Measurements from ENCODE around the gene RPS27L.
A peak's percentile ranks its signal among the peaks of the same experiment; 100 is the strongest.

RPS27L gene

DNA sequence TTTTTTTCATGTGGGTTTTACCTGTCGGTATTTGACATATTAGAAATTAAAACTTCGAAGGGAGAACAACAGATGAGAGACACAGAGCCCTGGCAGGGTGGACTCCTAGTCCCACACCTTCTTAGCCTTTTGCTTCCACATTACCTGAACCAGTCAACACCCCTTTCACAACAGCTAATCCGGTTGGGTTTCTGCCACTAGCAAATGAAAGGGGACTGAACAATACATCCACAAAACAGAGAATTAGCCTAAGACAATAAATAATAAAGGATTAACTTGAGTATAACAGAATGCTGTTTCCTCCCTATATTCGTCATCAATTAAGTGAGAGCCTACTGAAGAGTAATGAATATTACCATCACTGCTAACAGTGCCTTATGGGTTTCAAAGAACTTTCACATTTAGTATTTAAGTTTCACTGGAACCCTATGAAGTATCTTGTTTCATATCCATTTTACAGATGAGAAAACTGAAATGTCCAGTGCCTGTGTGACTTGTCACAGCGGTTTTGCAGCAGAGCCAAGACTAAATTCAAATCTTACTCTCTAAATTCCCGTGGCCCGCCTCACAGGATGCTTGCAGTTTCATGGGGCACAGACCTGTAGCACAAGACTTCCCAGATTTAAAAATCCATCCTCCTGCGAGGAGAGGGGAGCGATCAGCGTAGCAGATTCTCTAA, 31.1 kb upstream of the RPS27L start:
- DNase-seq (ENCODE audit: low read depth, low spot score), result no peak

DNA sequence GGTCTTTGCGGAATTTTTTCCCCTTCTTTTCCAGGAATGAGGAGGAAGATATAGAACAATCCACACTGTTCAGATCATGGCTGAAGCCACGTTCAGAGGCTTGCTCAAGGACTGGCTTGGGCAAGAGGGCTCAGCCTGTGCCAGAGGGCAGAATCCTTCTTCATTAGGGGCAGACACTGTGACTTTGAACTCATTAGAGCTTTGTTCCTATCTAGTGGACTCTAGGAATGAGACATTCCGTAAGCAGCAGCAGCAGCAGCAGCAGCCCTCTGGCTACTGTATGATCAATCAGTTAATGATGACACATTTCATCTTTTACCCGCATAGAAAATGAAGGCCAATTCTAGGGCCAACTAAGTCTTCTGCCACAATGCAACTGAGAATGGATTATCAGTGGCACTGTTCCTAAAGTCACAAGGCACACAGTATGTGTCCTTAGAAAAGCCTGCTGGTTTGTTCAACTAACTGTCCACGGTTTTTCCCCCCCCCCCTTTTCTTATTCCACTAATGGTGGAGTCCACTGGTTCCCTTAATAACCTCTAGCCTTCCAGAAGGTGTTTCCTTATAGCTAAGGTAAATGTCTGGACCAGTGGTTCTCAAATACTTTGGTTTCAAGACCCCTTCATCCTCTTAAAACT, 30.4 kb upstream of the RPS27L start:
- DNase-seq (ENCODE audit: low read depth, low spot score), result no peak

DNA sequence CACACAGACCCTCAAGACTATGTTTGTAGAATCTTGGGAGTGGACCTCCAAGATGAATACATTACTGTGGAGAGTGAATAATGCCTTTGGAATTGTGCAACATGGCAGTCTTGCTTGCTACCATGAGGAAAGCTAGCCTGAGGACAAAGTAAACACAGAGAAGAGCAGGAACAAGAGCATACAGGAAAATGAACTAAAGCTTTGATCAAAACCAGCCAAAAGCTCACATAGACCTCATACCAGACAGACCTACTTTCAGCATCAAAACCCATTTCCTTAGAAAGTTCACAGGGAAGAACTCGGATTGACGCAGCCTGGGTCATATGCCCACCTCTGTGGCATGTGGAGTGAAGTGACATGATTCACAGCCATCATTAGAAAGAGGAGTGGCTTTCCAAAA, 28.8 kb upstream of the RPS27L start:
- DNase-seq (ENCODE audit: low read depth, low spot score), result peak; percentile 35

DNA sequence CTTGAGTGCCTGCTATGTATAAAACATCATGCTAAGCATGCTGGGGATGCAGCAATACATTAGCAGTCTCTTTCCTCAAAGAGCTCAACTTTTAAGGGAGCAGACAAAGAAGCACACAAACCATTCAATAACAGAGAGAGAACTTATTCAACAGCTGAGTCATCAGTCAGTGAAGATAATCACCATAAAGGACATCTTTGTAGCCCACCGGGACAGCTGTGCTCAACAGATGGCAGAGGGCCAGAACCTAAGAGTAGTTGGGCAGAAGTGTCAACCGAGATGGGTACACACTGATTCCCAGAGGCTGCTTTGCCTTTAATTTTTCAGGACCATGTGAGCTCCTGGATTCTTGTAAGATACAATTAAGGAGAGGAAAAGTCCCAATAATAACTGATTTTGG, 27.9 kb upstream of the RPS27L start:
- no peak for DNase-seq (ENCODE audit: low read depth, low spot score)

DNA sequence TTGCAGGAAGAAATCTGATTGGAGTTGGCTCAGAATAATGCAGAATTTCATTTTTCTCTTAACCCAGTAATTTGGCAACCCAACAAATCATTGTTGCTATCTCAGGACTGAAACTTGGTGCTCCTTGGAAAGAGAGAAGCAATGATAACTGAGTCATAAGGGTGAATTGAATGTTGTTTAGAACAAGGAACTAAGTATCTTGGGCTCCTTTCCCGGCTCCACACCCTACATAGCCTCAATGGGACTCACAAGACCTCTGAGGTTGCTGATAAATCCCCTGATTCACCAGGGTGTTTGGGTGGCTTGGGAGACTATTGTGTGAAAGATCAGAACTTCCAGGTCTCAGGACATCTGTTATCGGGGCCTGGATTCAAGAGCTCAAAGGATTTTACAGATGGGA, 24.4 kb upstream of the RPS27L start:
- no peak for DNase-seq (ENCODE audit: low read depth, low spot score)

DNA sequence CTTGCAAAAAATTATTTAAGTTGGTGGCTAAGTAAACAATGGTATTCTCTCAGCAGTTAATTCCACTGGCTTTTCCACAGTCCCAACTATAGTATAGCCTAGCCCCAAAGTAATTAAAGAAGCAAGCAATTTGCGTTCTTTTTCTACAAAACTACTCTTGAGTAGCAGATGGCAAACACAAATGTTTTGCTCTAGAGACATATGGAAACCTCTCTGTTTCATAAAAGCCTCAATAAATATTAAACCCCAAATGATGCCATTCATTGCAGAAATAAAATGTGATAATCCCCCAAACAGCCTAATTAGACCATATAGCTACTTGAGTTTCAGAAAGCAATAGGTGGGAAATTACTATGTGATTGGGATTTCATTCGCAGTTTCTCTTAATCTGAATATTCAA, 23.5 kb upstream of the RPS27L start:
- DNase-seq (ENCODE audit: low read depth, low spot score), result no peak

DNA sequence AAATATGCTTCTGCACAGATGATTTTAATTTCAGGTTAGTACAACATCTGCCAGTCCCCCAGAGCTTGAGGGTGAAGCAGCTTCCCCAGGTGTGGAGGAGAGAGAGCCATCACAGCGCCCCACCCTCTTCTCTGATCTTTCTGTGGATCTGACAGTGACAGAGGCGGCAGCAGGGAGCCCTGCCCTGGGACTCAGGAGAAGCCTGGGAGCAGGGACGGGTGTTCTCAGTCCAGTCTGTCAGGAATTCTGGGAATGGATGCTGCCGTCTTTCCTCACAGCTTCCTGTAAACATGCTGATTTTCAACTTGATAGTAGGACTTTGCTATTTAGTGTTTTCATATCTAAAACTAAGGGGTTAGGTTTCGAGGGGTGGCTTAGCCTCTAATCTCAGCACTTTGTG, 20.8 kb upstream of the RPS27L start:
- DNase-seq (ENCODE audit: low read depth, low spot score), result no peak

DNA sequence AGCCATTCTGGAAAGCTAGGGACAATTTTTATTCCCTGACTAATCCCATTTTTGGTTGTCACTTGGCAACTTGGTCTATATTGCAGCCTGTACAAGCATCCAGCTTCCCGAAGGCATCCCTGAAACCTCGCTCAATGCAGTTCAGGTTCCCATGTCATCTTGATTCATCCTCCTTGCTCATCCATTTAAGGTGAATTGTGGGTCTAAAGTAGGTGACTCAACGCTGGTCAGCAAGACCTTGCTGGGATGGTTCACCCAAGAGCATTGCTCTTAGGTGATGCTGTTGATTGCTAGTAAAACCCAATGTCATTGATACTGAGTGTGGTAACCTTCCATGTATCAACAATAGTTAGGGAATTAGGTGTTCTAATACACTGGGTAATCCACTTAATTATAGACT, 19.0 kb upstream of the RPS27L start:
- DNase-seq (ENCODE audit: low read depth, low spot score), result no peak

DNA sequence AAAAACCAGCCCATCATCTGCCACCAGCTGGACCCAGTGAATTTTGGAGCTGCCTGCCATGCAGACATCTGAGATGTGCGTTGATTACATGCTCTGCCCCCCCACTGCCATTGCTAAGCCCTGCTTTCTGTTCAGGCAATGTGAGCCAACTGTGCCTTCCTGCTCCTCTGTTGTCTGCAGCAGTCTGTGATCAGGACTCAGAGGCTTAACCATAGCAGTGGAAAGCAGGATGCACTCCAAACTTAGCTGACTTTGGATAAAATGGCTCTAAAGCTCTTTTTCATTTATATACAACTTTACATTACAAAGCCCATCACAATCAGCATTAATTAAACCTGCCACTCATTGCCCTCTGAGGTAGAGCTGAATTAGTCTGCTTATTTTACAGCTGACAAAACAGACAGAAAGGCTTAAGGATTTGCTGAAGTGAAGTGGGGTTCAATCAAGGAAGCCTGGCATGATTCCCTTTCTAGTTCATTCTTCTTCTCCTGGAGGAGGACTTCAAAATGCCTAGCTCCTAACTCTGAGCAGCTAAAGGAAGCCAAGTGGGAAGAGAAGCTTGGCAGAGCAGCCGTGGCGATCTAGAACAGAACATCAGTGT, 15.7 kb upstream of the RPS27L start:
- peak; percentile 46 for DNase-seq (ENCODE audit: low read depth, low spot score)

DNA sequence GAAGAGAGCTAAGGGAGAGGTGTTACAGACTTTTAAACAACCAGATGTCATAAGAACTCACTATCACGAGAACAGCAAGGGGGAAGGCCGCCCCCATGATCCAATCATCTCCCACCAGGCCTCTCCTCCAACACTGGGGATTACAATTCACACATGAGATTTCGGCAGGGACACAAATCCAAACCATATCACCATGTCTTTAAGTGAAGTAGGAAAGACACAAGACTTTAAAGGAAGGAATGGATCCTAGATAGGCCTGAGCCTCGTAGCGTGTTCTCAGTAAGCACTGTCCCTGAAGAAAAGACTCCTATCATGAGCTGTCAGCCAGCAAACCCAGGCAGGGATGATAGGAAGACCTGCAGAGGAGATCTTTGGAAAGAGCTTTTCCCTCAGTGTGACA, 15.1 kb upstream of the RPS27L start:
- no peak for DNase-seq (ENCODE audit: low read depth, low spot score)

DNA sequence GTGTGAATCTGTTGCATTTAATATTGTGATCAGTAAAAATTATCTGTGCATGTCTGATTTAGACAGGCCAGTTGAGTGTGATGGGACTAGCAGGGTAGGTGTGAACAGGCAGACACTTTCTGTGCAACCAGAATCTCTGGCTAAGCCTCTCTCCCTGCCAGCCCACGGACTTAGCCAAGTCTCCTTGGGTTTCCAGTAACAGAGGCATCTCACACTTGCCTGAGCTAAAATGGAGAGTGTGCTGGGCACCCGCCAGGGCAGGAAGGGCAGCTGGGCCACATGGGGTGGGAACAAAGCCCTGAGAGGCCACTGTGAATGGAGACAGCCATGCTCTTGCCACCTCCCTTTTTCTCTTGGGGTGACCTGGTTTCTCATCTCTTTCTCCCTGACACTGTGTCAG, 12.5 kb upstream of the RPS27L start:
- DNase-seq (ENCODE audit: low read depth, low spot score), result no peak

DNA sequence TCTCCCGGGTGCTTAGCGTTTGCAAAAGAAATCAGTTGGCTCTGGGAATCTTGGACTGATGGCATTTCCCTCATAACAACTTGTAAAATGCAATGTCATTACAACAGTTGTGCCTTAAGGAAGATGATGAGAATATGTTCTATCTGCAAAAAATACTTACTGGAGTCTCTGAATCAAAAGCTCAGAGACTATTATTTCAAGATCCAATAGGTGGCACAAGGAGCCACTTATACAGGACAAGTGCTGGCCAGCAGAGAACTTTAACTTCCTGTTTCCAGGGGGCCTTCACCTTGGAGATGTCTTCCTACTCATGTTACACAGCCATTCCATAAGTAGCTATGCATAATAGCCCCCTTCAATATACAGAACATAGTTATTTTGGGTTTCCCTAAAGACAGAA, 8.9 kb upstream of the RPS27L start:
- no peak for DNase-seq (ENCODE audit: low read depth, low spot score)

DNA sequence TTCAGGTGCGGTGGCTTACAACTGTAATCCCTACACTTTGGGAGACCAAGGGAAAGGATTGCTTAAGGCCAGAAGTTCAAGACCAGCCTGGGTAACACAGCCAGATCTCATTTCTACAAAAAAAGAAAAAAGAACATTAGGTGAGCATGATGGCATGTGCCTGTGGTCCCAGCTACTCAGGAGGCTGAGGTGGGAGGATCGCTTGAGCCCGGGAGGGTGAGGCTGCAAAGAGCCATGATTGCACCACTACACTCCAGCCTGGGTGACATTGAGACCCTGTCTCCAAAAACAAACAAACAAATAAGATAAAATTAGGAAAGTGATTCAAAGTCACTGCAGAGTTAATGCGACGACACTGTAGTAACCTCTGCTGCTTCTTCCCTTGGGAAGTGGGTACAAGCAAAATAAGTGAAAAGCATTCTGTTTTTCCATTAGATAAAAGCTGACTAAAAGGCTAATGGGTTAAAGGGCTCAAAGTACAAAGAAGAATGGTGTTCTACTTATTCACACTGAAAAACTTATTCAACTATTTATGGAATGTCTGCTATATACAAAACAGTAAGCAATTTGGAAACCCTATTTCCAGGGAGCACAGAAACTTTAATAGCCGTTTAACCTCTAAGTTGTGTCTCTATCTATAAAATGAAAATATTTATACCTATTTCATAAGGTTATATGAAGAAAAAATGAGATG, 8.0 kb upstream of the RPS27L start:
- DNase-seq (ENCODE audit: low read depth, low spot score), result no peak

DNA sequence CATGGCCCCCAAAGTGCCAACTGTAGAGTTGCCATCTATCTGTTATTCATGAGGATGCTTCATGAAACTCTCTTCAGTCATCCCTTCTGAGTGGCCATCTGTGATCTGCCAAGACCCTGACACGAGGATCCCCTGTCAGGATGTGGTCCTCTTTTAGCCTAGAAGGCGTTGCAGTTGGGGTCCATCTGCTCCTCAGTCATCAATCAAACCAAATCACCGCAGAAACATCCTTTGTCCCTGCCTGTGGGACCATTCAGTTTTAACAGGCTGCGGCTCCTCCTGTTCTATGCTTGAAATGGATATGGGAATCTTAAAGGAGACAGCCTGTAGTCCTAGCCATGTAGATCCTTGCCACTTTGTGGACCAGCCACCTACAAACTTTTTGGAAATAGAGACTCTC, 5.9 kb upstream of the RPS27L start:
- no peak for DNase-seq (ENCODE audit: low read depth, low spot score)

DNA sequence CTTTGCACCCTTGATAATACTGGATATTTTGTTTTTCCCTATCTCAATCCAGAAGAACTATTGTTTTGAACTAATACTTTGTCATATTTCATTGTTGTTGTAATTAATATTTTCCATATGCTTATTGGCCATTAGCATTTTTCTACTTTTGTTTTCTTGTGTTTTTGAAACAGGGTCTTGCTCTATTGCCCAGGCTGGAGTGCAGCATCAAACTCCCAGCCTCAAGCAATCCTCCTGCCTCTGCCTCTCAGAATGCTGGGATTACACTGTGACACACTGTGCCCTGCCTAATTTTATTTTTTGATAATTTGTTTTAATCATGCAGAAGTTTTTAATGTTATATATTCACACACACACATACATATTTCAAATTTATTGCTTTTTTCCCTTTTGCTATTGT, 3.4 kb upstream of the RPS27L start:
- DNase-seq (ENCODE audit: low read depth, low spot score), result no peak

DNA sequence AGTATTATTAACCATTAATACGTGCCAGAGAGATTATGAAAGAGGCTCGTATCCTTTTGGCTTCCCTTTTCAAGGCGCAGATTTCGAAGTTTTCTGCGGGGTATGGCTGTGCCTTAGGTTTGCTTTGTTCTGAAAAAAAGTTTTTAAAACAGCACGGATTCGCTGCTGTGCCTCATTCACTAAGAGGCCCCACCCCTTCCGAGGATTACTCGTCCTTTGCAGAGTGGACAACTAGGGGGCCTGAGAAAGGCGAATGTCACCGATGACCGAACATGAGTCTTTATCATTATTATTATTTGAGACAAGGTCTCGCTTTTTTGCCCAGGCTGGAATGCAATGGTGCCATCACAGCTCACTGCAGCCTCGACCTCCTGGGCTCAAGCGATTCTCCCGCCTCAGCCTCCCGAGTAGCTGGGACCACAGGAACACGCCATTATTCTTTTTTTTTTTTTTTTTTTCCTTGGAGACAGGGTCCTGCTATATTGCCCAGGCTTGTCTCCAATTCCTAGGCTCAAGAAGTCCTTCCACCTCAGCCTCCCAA, 684 bp upstream of the RPS27L start:
- peak; percentile 88 for DNase-seq (ENCODE audit: low read depth, low spot score)

DNA sequence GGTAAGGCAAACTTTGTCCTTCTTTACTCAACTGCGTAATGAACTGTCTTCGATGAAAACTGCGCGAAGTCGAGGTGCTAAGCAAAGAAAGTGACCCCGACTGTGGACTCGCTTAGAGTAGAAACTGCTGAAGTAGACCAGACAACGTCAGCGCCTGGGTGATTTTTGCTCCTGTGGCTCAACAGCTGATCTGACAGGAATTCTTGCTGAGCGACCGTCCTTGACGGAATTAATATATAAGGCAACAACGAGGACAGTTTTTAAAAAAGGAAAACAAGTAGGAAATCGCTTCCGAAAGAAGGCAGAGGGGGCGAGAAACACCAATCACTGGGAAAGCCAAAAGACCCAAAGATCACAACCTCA, 541 bp downstream of the RPS27L start:
- peak; percentile 59 for DNase-seq (ENCODE audit: low read depth, low spot score)

DNA sequence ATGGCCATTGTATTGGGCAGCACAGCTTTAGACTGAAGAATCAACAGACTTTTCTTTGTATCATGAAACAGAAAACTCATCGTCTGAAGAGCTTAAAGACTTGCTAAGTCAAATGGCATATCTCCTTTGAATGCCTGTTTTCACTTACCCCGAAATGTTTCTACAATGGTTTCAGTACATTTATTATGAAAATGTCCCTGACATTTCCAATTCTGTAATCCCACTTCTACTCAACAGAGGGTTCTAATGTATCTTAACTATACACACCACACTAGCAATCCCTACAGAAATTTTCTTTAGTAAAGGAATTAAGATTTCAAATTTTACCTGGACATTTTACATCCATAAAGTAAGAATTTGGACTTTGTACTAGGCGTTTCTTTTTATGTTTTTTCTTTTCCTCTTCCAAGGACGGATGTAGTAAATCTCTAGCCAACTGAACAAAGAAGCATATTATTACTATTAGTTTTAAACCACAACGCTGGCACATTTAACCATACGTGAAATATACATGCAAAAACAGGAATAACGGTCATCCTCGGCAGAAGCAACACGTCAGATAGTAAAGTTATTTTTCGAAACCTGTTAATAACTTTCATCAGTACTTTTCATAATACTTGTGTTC, 1.1 kb downstream of the RPS27L start:
- peak; percentile 21 for DNase-seq (ENCODE audit: low read depth, low spot score)

DNA sequence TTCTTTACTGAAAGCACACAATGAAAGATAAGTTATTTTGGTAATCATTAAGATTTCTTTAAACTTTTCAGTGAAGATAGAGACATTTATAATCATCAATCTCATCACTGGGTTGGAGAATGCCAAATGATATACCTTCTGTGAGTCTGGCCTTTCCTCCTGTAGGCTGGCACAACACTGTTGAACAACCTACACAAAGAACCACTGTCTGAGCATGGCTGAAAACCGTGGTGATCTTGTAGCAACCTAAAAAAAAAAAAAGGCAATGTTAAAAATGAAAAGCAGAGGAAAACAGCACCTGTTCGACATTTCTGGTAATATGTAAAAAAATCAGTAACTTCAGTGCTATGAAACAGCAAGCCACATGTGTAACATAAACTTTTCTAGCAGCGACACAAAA, 1.8 kb downstream of the RPS27L start:
- no peak for DNase-seq (ENCODE audit: low read depth, low spot score)

DNA sequence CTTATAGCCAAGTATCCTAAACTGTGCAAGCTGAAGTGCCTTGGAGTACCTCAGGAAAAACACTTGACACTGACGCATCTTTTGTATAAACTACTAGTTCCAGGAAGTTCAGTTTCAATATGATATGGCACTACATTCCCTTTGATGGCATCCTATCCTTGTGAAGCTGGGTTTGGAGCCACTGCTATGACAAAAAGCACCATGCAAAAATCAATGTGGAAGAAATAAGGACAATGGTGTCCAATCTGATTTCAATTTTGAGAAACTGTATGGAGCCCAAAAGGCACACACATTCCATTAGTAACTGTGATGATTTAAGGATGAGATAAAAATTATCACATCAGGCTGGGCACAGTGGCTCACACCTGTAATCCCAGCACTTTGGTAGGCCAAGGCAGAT, 5.6 kb downstream of the RPS27L start:
- DNase-seq (ENCODE audit: low read depth, low spot score), result no peak

DNA sequence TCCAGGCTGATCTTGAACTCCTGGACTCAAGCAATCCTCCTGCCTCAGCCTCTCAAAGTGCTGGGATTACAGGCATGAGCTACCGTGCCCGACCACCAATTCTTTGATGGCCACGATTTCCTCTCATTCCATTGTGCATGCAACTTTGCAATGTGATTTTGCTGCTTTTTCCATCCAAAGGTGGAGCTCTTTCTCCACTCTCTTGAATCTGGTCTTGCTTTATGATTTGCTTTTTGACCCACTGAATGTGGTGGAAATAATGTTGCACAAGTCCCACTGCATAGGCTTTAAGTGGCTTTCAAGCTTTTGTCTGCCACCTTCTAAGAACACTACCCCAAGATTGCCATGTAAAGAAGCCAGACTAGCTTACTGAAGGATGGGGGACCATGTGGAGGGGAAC, 10.6 kb downstream of the RPS27L start:
- DNase-seq (ENCODE audit: low read depth, low spot score), result no peak

DNA sequence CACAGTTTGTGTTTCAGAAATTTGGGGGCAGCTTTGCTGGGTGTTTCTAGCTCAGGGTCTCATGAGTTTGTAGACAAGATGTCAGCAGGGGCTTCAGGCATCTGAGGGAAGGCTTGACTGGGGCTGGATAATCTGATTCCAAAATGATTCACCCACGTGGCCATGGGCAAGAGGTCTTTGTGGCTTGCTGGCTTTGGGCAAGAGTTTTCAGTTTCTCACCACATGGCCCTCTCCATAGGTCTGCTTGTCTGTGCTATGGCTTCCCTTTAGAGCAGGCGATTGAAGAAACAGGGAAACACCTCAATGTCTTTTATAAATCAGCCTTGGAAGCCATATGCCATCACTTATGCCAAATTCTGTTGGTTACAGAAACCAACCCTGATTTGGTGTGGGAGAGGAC, 11.9 kb downstream of the RPS27L start:
- no peak for DNase-seq (ENCODE audit: low read depth, low spot score)

Measured in astrocyte of the hippocampus (primary cell).